PFSK-1 (cell line): ENCODE results near the gene DPH7.

Experiments
- FOXP2 ChIP-seq: optimal IDR thresholded peaks from 2 replicates; pipeline ENCODE3; 2011; ENCODE audit warnings: borderline replicate concordance, control low read depth, inconsistent platforms; ENCODE audit not compliant: insufficient read depth; ENCODE audit errors: extremely low read length, extremely low read depth
- POLR2AphosphoS5 ChIP-seq: IDR thresholded peaks from 2 replicates; pipeline ENCODE4 v1.6.1; 2012; ENCODE audit warnings: low read depth, mild to moderate bottlenecking, control low read depth, low read length, moderate library complexity
- REST ChIP-seq, 2 experiments: IDR thresholded peaks; 2 replicates each; pipeline versions ENCODE4 v1.6.1 to v1.8.0; 2011 to 2012; ENCODE audit warnings: low read depth in 2 of 2, low read length in 2 of 2, control low read depth in 1 of 2, inconsistent platforms in 1 of 2, mild to moderate bottlenecking in 1 of 2, moderate library complexity in 1 of 2; ENCODE audit not compliant: insufficient read depth in 1 of 2
- SIN3A ChIP-seq: IDR thresholded peaks from 2 replicates; pipeline ENCODE4 v1.6.1; 2012; ENCODE audit warnings: mild to moderate bottlenecking, low read length, moderate library complexity, borderline replicate concordance; ENCODE audit not compliant: insufficient read depth
- TAF1 ChIP-seq: IDR thresholded peaks from 2 replicates; pipeline ENCODE4 v1.6.1; 2012; ENCODE audit warnings: low read length, control low read depth, borderline replicate concordance; ENCODE audit not compliant: insufficient read depth

DPH7 gene

GRCh38 chr9:137613738-137614523, 35.2 kb upstream of the DPH7 start:
- TF ChIP-seq REST (IDR thresholded peaks at IDR 0.05; ENCODE audit: insufficient read depth in 1 of 2, low read depth in 2 of 2, low read length in 2 of 2) (no peak), FOXP2 (no peak), POLR2AphosphoS5 (no peak; the same call in 1 of the 2 replicates)

GRCh38 chr9:137613259-137613658, 34.5 kb upstream of the DPH7 start:
- no peak for TF ChIP-seq SIN3A
- no peak for TF ChIP-seq TAF1
- TF ChIP-seq FOXP2 = no peak

GRCh38 chr9:137612741-137613142, 34.0 kb upstream of the DPH7 start:
- TF ChIP-seq TAF1 (no peak), FOXP2 (no peak), SIN3A (no peak), POLR2AphosphoS5 (no peak), REST (IDR thresholded peaks at IDR 0.05; ENCODE audit: insufficient read depth in 1 of 2, low read depth in 2 of 2, low read length in 2 of 2) (no peak)

- TF ChIP-seq POLR2AphosphoS5 (no peak), TAF1 (no peak), SIN3A (no peak), REST (IDR thresholded peaks at IDR 0.05; ENCODE audit: insufficient read depth in 1 of 2, low read depth in 2 of 2, low read length in 2 of 2) (no peak), FOXP2 (no peak)
Observed at GRCh38 chr9:137611623-137612609, 33.2 kb upstream of the DPH7 start.

- TF ChIP-seq FOXP2 (no peak), TAF1 (no peak), REST (IDR thresholded peaks at IDR 0.05; ENCODE audit: insufficient read depth in 1 of 2, low read depth in 2 of 2, low read length in 2 of 2) (no peak), SIN3A (no peak), POLR2AphosphoS5 (no peak)
Observed at GRCh38 chr9:137610944-137611343, 32.2 kb upstream of the DPH7 start.
